ENCODE results near the gene ARHGAP20. TPM values are rescaled to one million over a fixed set of nuclear protein-coding genes. Genes with fewer than 3 reads are reported as not detected.

ARHGAP20 gene
- total RNA-seq, 1 experiment from 2014 or later, result not detected

DNA sequence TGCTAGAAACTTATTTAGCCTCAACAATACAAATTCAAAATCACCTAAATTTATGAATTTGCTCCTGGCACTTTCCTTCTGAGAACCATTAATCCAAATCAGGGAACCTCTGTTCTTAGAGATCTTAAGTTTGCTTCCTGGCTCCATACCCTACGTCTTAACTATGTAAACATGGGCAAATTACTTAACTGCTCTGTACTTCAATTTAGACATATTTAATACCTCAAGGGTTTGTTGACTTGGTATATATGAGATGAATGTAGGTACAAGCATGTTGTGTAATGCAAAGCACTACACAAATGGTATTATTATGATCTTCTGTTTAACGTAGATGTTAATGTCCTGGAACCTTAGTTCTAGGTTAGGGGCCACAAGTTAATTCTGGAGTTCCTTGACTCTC is 22.6 kb upstream of the ARHGAP20 start:
- H3F3A ChIP-seq (ENCODE audit: low read length, unreplicated experiment), result no peaks in the 10 kb centered on the region
- POLR2A ChIA-PET (ENCODE audit: unreplicated experiment), result no interaction called here
- no peak overlapping the region for H3K4me2 ChIP-seq (ENCODE audit: low read length)
- ATAC-seq, result no peak
- H2AFZ ChIP-seq (ENCODE audit: low read length), result no peak overlapping the region
- CTCF ChIA-PET, result no interaction called here
- no peak for DNase-seq
- intact Hi-C loops (cut with micrococcal nuclease), result no loop called here
- no TSS peak for BruUV-seq (replicated peaks)
- H3K27ac ChIP-seq (ENCODE audit: low read length), result no peak overlapping the region
- H3K36me3 ChIP-seq (ENCODE audit: low read depth, low read length), result no peaks in the 10 kb centered on the region
- H3K4me3 ChIP-seq (ENCODE audit: low read length), result no peak overlapping the region
- no peaks in the 10 kb centered on the region for H3K4me1 ChIP-seq (ENCODE audit: insufficient read depth, low read length)
- no peaks in the 10 kb centered on the region for H4K20me1 ChIP-seq (ENCODE audit: low read length)
- no peaks in the 10 kb centered on the region for H3K9me3 ChIP-seq (ENCODE audit: low read length)
- peaks cover 57% of the 10 kb centered on the region for H3K27me3 ChIP-seq (ENCODE audit: low read length)
- no peak overlapping the region for H3K9ac ChIP-seq (ENCODE audit: low read length)
- H3K9me2 ChIP-seq (replicated peaks; ENCODE audit: low read length), result no peaks in the 10 kb centered on the region
- H3K79me2 ChIP-seq (ENCODE audit: low read length), result no peaks in the 10 kb centered on the region
- no peak for TF ChIP-seq EZH2phosphoT487 (IDR thresholded peaks at IDR 0.05; ENCODE audit: borderline replicate concordance, low read length)
- TF ChIP-seq EZH2 (IDR thresholded peaks at IDR 0.05; ENCODE audit: low read length, unreplicated experiment), result no peak
- TF ChIP-seq, protein P1, sequence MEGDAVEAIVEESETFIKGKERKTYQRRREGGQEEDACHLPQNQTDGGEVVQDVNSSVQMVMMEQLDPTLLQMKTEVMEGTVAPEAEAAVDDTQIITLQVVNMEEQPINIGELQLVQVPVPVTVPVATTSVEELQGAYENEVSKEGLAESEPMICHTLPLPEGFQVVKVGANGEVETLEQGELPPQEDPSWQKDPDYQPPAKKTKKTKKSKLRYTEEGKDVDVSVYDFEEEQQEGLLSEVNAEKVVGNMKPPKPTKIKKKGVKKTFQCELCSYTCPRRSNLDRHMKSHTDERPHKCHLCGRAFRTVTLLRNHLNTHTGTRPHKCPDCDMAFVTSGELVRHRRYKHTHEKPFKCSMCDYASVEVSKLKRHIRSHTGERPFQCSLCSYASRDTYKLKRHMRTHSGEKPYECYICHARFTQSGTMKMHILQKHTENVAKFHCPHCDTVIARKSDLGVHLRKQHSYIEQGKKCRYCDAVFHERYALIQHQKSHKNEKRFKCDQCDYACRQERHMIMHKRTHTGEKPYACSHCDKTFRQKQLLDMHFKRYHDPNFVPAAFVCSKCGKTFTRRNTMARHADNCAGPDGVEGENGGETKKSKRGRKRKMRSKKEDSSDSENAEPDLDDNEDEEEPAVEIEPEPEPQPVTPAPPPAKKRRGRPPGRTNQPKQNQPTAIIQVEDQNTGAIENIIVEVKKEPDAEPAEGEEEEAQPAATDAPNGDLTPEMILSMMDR (conservative IDR thresholded peaks at IDR 0.05; ENCODE audit: low read depth, low read length), result no peak

DNA sequence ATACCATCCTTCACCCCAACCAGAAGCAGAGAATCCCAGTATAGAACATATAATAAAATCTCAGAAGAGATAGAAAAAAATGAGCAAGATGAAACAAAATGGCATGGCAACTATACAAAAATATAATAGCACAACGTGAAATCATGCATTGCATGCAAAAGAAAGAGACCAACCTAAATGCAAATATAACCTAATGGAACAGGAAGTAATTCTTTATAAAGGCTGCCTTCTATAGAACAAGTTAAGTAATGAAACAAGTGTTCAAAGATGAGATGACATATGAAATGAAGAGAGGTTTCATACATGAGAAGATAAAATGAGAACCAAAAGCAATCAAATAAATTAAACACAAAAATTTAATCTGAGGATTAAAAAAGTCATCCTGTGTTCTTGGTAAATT is 18.5 kb upstream of the ARHGAP20 start:
- ChIA-PET POLR2A (ENCODE audit: unreplicated experiment) (no interaction called here), CTCF (no interaction called here)
- H2AFZ ChIP-seq (ENCODE audit: low read length), result no peak overlapping the region
- H3K9me2 ChIP-seq (replicated peaks; ENCODE audit: low read length), result no peaks in the 10 kb centered on the region
- no peaks in the 10 kb centered on the region for H4K20me1 ChIP-seq (ENCODE audit: low read length)
- H3K4me2 ChIP-seq (ENCODE audit: low read length), result no peak overlapping the region
- H3K4me1 ChIP-seq (ENCODE audit: insufficient read depth, low read length), result no peaks in the 10 kb centered on the region
- H3K27ac ChIP-seq (ENCODE audit: low read length), result no peak overlapping the region
- TF ChIP-seq EZH2phosphoT487 (IDR thresholded peaks at IDR 0.05; ENCODE audit: borderline replicate concordance, low read length) (no peak), EZH2 (IDR thresholded peaks at IDR 0.05; ENCODE audit: low read length, unreplicated experiment) (no peak)
- TF ChIP-seq, protein P1 (conservative IDR thresholded peaks at IDR 0.05; ENCODE audit: low read depth, low read length), result no peak
- no peak for ATAC-seq
- no peak overlapping the region for H3K4me3 ChIP-seq (ENCODE audit: low read length)
- intact Hi-C loops (cut with micrococcal nuclease), result no loop called here
- DNase-seq, result no peak
- no peaks in the 10 kb centered on the region for H3K36me3 ChIP-seq (ENCODE audit: low read depth, low read length)
- H3K79me2 ChIP-seq (ENCODE audit: low read length), result no peaks in the 10 kb centered on the region
- H3K9me3 ChIP-seq (ENCODE audit: low read length), result no peaks in the 10 kb centered on the region
- no TSS peak for BruUV-seq (replicated peaks)
- peaks cover 55% of the 10 kb centered on the region for H3K27me3 ChIP-seq (ENCODE audit: low read length)
- H3K9ac ChIP-seq (ENCODE audit: low read length), result no peak overlapping the region
- no peaks in the 10 kb centered on the region for H3F3A ChIP-seq (ENCODE audit: low read length, unreplicated experiment)

DNA sequence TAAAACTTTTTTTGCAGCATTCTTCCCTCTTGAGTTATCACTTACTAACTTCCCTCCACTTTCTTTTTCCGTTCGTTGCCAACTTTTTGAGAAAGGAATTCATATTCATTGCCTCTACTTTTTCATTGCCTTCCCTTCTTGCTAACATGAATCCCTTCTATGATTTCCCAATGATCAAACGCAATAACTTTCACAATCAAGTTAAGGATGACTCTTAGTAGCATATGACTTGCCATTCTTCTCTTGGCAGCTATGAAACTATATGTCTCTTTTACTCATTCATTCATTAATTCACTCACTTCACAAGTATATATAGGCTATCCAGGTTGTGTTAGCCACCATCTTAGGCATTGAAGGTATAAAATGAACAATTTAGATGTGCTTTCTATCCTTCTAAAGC is 16.6 kb upstream of the ARHGAP20 start:
- no peaks in the 10 kb centered on the region for H3K36me3 ChIP-seq (ENCODE audit: low read depth, low read length)
- no TSS peak for BruUV-seq (replicated peaks)
- peaks cover 44% of the 10 kb centered on the region for H3K27me3 ChIP-seq (ENCODE audit: low read length)
- no peak overlapping the region for H3K27ac ChIP-seq (ENCODE audit: low read length)
- H3K4me2 ChIP-seq (ENCODE audit: low read length), result no peak overlapping the region
- TF ChIP-seq EZH2phosphoT487 (IDR thresholded peaks at IDR 0.05; ENCODE audit: borderline replicate concordance, low read length) (no peak), EZH2 (IDR thresholded peaks at IDR 0.05; ENCODE audit: low read length, unreplicated experiment) (no peak)
- TF ChIP-seq, protein P1 (conservative IDR thresholded peaks at IDR 0.05; ENCODE audit: low read depth, low read length), result no peak
- CTCF ChIA-PET, result no interaction called here
- H3K9me2 ChIP-seq (replicated peaks; ENCODE audit: low read length), result no peaks in the 10 kb centered on the region
- POLR2A ChIA-PET (ENCODE audit: unreplicated experiment), result no interaction called here
- H4K20me1 ChIP-seq (ENCODE audit: low read length), result no peaks in the 10 kb centered on the region
- no peak overlapping the region for H2AFZ ChIP-seq (ENCODE audit: low read length)
- no peaks in the 10 kb centered on the region for H3K9me3 ChIP-seq (ENCODE audit: low read length)
- no peak for ATAC-seq
- no peaks in the 10 kb centered on the region for H3F3A ChIP-seq (ENCODE audit: low read length, unreplicated experiment)
- no peaks in the 10 kb centered on the region for H3K4me1 ChIP-seq (ENCODE audit: insufficient read depth, low read length)
- no peak for DNase-seq
- H3K4me3 ChIP-seq (ENCODE audit: low read length), result no peak overlapping the region
- intact Hi-C loops (cut with micrococcal nuclease), result no loop called here
- no peaks in the 10 kb centered on the region for H3K79me2 ChIP-seq (ENCODE audit: low read length)
- H3K9ac ChIP-seq (ENCODE audit: low read length), result no peak overlapping the region

Measured in PC-3 (cell line).